GM23338 (cell line): ENCODE data around the gene GAGE12J. TPM values are rescaled to one million over a fixed set of nuclear protein-coding genes. Genes with fewer than 3 reads are reported as not detected.

Source experiments
- ATAC-seq: fragments of 200-7000 bp; cut with Tn5 transposase; 3 replicates; pipeline ENCODE4 v1.9.1; 2020
- DNase-seq: peaks from one replicate; pipeline ENCODE4 v3.0.0-alpha.2; 2015; ENCODE audit warnings: low spot score
- H2AFZ ChIP-seq: fragments of 200-600 bp; sonication (generic); 2 replicates; pipeline ENCODE4 v1.8.0; 2016; ENCODE audit warnings: antibody characterized with exemption, mild to moderate bottlenecking, moderate library complexity
- H3F3A ChIP-seq: fragments of 200-600 bp; sonication (generic); replicated peaks from 2 replicates; pipeline ENCODE4 v1.8.0; 2017; ENCODE audit warnings: antibody characterized with exemption, mixed run types, low read depth
- H3K27ac ChIP-seq: fragments of 200-600 bp; sonication (generic); 2 replicates; pipeline ENCODE4 v1.6.1; 2016; ENCODE audit warnings: low read depth
- H3K27me3 ChIP-seq: fragments of 200-600 bp; sonication (generic); 2 replicates; pipeline ENCODE4 v1.8.0; 2016; ENCODE audit warnings: mild to moderate bottlenecking, mixed run types, moderate library complexity; ENCODE audit not compliant: insufficient read depth
- H3K36me3 ChIP-seq: fragments of 200-600 bp; sonication (generic); 2 replicates; pipeline ENCODE4 v1.8.0; 2016; ENCODE audit warnings: mild to moderate bottlenecking; ENCODE audit not compliant: insufficient read depth
- H3K4me1 ChIP-seq: fragments of 200-600 bp; sonication (generic); 2 replicates; pipeline ENCODE4 v1.8.0; 2016; ENCODE audit warnings: mild to moderate bottlenecking, moderate library complexity; ENCODE audit not compliant: insufficient read depth
- H3K4me2 ChIP-seq: fragments of 200-600 bp; sonication (generic); 2 replicates; pipeline ENCODE4 v1.7.1; 2017; ENCODE audit warnings: mixed run types
- H3K4me3 ChIP-seq: fragments of 200-600 bp; sonication (generic); 2 replicates; pipeline ENCODE4 v1.6.1; 2016; ENCODE audit warnings: mixed run types
- H3K79me2 ChIP-seq: fragments of 200-600 bp; sonication (generic); replicated peaks from 2 replicates; pipeline ENCODE4 v1.8.0; 2017; ENCODE audit warnings: mild to moderate bottlenecking; ENCODE audit not compliant: insufficient read depth
- H3K9me2 ChIP-seq: fragments of 200-600 bp; sonication (generic); 2 replicates; pipeline ENCODE4 v1.8.0; 2017; ENCODE audit not compliant: insufficient read depth
- H4K20me1 ChIP-seq: fragments of 200-600 bp; sonication (generic); replicated peaks from 2 replicates; pipeline ENCODE4 v1.8.0; 2017; ENCODE audit warnings: mild to moderate bottlenecking; ENCODE audit not compliant: insufficient read depth
- H3K27ac Mint-ChIP-seq: 2 replicates; pipeline ENCODE4 v1.8.0; 2020; ENCODE audit warnings: inconsistent platforms, mild to moderate bottlenecking, moderate library complexity, mixed read lengths
- H3K27me3 Mint-ChIP-seq: 3 replicates; pipeline ENCODE4 v1.8.0; 2022; ENCODE audit warnings: low read depth, mild to moderate bottlenecking, moderate library complexity, mixed read lengths, inconsistent platforms; ENCODE audit not compliant: insufficient read depth, poor library complexity
- H3K36me3 Mint-ChIP-seq: 3 replicates; pipeline ENCODE4 v1.8.0; 2021; ENCODE audit warnings: low read depth, mild to moderate bottlenecking, inconsistent platforms, moderate library complexity, mixed read lengths
- H3K4me1 Mint-ChIP-seq: 3 replicates; pipeline ENCODE4 v1.8.0; 2020; ENCODE audit warnings: mild to moderate bottlenecking, inconsistent platforms, mixed read lengths
- H3K4me3 Mint-ChIP-seq: 3 replicates; pipeline ENCODE4 v1.8.0; 2021; ENCODE audit warnings: moderate library complexity, mild to moderate bottlenecking, inconsistent platforms, mixed read lengths
- H3K9me3 Mint-ChIP-seq: 3 replicates; pipeline ENCODE4 v1.8.0; 2020; ENCODE audit warnings: moderate library complexity, mild to moderate bottlenecking, inconsistent platforms, mixed read lengths
- CREB1 ChIP-seq: fragments of 250-450 bp; sonication (Bioruptor Pico); IDR thresholded peaks from 2 replicates; pipeline ENCODE4 v1.5.0; 2020; ENCODE audit warnings: low read depth, mild to moderate bottlenecking, moderate library complexity
- EZH2 ChIP-seq: fragments of 200-600 bp; sonication (generic); IDR thresholded peaks from one replicate; pipeline ENCODE4 v1.8.0; 2017; ENCODE audit warnings: antibody characterized with exemption, mild to moderate bottlenecking, low read depth; ENCODE audit not compliant: unreplicated experiment
- EZH2phosphoT487 ChIP-seq: fragments of 200-600 bp; sonication (generic); IDR thresholded peaks from one replicate; pipeline ENCODE4 v1.8.1; 2018; ENCODE audit warnings: antibody characterized with exemption; ENCODE audit not compliant: unreplicated experiment
- JUNB ChIP-seq: IDR thresholded peaks from one replicate; pipeline ENCODE4 v1.6.1; 2016; ENCODE audit warnings: antibody characterized with exemption; ENCODE audit not compliant: unreplicated experiment
- NANOG ChIP-seq: IDR thresholded peaks from 2 replicates; pipeline ENCODE4 v1.6.1; 2016; ENCODE audit warnings: antibody characterized with exemption, borderline replicate concordance
- POLR2AphosphoS5 ChIP-seq: IDR thresholded peaks from 2 replicates; pipeline ENCODE4 v1.6.1; 2016; ENCODE audit warnings: antibody characterized with exemption, low read depth
- STAT1 ChIP-seq: IDR thresholded peaks from one replicate; pipeline ENCODE4 v1.6.1; 2016; ENCODE audit warnings: antibody characterized with exemption; ENCODE audit not compliant: unreplicated experiment
- ZNF114 ChIP-seq: fragments of 250-450 bp; sonication (Bioruptor Pico); IDR thresholded peaks from 2 replicates; pipeline ENCODE4 v1.5.0; 2020; ENCODE audit warnings: mild to moderate bottlenecking, moderate library complexity
- ZNF331 ChIP-seq: fragments of 250-450 bp; sonication (Bioruptor Pico); IDR thresholded peaks from 2 replicates; pipeline ENCODE4 v1.5.0; 2020; ENCODE audit warnings: low read depth, mild to moderate bottlenecking, moderate library complexity
- ZNF462 ChIP-seq: fragments of 250-450 bp; sonication (Bioruptor Pico); IDR thresholded peaks from 2 replicates; pipeline ENCODE4 v1.5.0; 2020; ENCODE audit warnings: mild to moderate bottlenecking, moderate library complexity
- polyA plus RNA-seq: library from polyadenylated mRNA; unstranded; fragments of >200 nt; fragmentation: Nextera tagmentation; extraction: Ambion mirVana; gene quantifications from 2 replicates; pipeline ENCODE4 v1.2.1, GENCODE V29; 2016
- total RNA-seq: library from RNA; depleted of rRNA; stranded (reverse); fragments of >200 nt; shearing (Covaris generic); gene quantifications from 2 replicates; pipeline ENCODE4 v1.2.3, GENCODE V29; 2014
- TF ChIP-seq, protein P1 (sequence below): IDR thresholded peaks from 2 replicates; pipeline ENCODE4 v1.6.1; 2016; ENCODE audit warnings: antibody characterized with exemption
- TF ChIP-seq, protein P2 (sequence below): IDR thresholded peaks from one replicate; pipeline ENCODE4 v1.6.1; 2018; ENCODE audit warnings: antibody characterized with exemption; ENCODE audit not compliant: unreplicated experiment

Gene GAGE12J
- total and polyA plus RNA-seq, 2 experiments from 2014 or later: not detected

DNA sequence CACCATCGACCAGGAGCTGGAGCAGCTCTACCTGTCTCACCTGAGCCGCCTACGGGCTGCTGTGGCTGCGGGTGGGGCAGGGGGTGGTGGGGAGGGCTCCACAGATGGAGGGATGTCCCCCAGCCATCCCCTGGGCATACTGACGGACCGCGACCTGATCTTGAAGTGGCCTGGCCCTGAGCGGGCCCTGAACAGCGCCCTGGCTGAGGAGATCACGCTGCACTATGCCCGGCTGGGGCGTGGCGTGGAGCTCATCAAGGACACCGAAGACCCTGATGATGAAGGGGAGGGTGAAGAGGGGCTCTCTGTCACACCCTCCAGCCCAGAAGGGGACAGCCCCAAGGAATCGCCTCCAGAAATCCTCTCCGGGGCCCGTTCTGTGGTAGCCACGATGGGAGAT is 35.7 kb upstream of the GAGE12J start:
- Mint-ChIP-seq H3K27ac (no peak overlapping the region), H3K36me3 (peaks cover 3% of the 10 kb centered on the region; the same call in 2 of the 3 replicates), H3K27me3 (no peaks in the 10 kb centered on the region), H3K4me1 (peaks cover 9% of the 10 kb centered on the region; the same call in 2 of the 3 replicates), H3K9me3 (no peaks in the 10 kb centered on the region), H3K4me3 (no peak overlapping the region)
- Histone ChIP-seq H3K4me3 (no peak overlapping the region), H3K9me2 (no peaks in the 10 kb centered on the region), H3K27ac (no peak overlapping the region), H4K20me1 (no peaks in the 10 kb centered on the region), H3K79me2 (no peaks in the 10 kb centered on the region), H3K27me3 (no peaks in the 10 kb centered on the region), H3K4me1 (no peaks in the 10 kb centered on the region), H3K36me3 (no peaks in the 10 kb centered on the region), H3F3A (no peaks in the 10 kb centered on the region), H2AFZ (no peak overlapping the region), H3K4me2 (no peak overlapping the region)
- no peak for DNase-seq
- no peak for TF ChIP-seq POLR2AphosphoS5
- TF ChIP-seq STAT1: no peak
- TF ChIP-seq, protein P1, sequence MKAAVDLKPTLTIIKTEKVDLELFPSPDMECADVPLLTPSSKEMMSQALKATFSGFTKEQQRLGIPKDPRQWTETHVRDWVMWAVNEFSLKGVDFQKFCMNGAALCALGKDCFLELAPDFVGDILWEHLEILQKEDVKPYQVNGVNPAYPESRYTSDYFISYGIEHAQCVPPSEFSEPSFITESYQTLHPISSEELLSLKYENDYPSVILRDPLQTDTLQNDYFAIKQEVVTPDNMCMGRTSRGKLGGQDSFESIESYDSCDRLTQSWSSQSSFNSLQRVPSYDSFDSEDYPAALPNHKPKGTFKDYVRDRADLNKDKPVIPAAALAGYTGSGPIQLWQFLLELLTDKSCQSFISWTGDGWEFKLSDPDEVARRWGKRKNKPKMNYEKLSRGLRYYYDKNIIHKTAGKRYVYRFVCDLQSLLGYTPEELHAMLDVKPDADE: no peak
- TF ChIP-seq CREB1 (CRISPR knock-in tag): no peak
- no peak for ATAC-seq

- Histone ChIP-seq H3K4me1 (no peaks in the 10 kb centered on the region), H3K79me2 (no peaks in the 10 kb centered on the region), H3K27ac (no peak overlapping the region), H3K4me3 (no peak overlapping the region), H3K9me2 (no peaks in the 10 kb centered on the region), H3K4me2 (no peak overlapping the region), H3K27me3 (no peaks in the 10 kb centered on the region), H4K20me1 (no peaks in the 10 kb centered on the region), H3K36me3 (no peaks in the 10 kb centered on the region), H3F3A (no peaks in the 10 kb centered on the region), H2AFZ (no peak overlapping the region)
- no peak for ATAC-seq
- Mint-ChIP-seq H3K27me3 (peaks cover 2% of the 10 kb centered on the region), H3K4me3 (no peak overlapping the region), H3K4me1 (peaks cover 9% of the 10 kb centered on the region; the same call in 2 of the 3 replicates), H3K36me3 (peaks cover 3% of the 10 kb centered on the region; the same call in 2 of the 3 replicates), H3K9me3 (no peaks in the 10 kb centered on the region), H3K27ac (no peak overlapping the region)
- no peak for DNase-seq
- TF ChIP-seq EZH2 (no peak), STAT1 (no peak), ZNF462 (CRISPR knock-in tag) (no peak), ZNF114 (CRISPR knock-in tag) (no peak), JUNB (no peak), NANOG (no peak), ZNF331 (CRISPR knock-in tag) (no peak), EZH2phosphoT487 (no peak)
- TF ChIP-seq, protein P2, sequence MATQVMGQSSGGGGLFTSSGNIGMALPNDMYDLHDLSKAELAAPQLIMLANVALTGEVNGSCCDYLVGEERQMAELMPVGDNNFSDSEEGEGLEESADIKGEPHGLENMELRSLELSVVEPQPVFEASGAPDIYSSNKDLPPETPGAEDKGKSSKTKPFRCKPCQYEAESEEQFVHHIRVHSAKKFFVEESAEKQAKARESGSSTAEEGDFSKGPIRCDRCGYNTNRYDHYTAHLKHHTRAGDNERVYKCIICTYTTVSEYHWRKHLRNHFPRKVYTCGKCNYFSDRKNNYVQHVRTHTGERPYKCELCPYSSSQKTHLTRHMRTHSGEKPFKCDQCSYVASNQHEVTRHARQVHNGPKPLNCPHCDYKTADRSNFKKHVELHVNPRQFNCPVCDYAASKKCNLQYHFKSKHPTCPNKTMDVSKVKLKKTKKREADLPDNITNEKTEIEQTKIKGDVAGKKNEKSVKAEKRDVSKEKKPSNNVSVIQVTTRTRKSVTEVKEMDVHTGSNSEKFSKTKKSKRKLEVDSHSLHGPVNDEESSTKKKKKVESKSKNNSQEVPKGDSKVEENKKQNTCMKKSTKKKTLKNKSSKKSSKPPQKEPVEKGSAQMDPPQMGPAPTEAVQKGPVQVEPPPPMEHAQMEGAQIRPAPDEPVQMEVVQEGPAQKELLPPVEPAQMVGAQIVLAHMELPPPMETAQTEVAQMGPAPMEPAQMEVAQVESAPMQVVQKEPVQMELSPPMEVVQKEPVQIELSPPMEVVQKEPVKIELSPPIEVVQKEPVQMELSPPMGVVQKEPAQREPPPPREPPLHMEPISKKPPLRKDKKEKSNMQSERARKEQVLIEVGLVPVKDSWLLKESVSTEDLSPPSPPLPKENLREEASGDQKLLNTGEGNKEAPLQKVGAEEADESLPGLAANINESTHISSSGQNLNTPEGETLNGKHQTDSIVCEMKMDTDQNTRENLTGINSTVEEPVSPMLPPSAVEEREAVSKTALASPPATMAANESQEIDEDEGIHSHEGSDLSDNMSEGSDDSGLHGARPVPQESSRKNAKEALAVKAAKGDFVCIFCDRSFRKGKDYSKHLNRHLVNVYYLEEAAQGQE: no peak
Measured at GRCh38 chrX:49286581-49286980, 35.3 kb upstream of the GAGE12J start.
